Measurements from ENCODE around the gene AKR1C1. TPM values are rescaled to one million over a fixed set of nuclear protein-coding genes. Genes with fewer than 3 reads are reported as not detected.
"Not testable (repeated sequence)": the region's sequence is repeated elsewhere in the genome, so short reads cannot be mapped to it uniquely, and the experiment has no call there.

AKR1C1 gene
- polyA plus RNA-seq, 6 donors from 2014 or later = not detected

- H3K4me1 Mint-ChIP-seq; H3K4me3 Mint-ChIP-seq; DNase-seq; ATAC-seq (ENCODE audit: low read depth in 2 of 2); H3K9me3 Mint-ChIP-seq; H3K27ac Mint-ChIP-seq; H3K27me3 Mint-ChIP-seq; H3K36me3 Mint-ChIP-seq: not testable (repeated sequence)
These were observed 41.3 kb downstream of the AKR1C1 start for GRCh38 chr10:5004501-5004900.

- ATAC-seq (ENCODE audit: low read depth in 2 of 2); H3K36me3 Mint-ChIP-seq; H3K4me1 Mint-ChIP-seq; DNase-seq; H3K4me3 Mint-ChIP-seq; H3K27ac Mint-ChIP-seq; H3K9me3 Mint-ChIP-seq; H3K27me3 Mint-ChIP-seq: not testable (repeated sequence)
These were observed 45.8 kb downstream of the AKR1C1 start for GRCh38 chr10:5008857-5009548.

GRCh38 chr10:5010043-5010442 is 46.8 kb downstream of the AKR1C1 start:
- DNase-seq, H3K27me3 Mint-ChIP-seq: not testable (repeated sequence)

GRCh38 chr10:5011392-5011791 is 48.2 kb downstream of the AKR1C1 start:
- H3K27me3 Mint-ChIP-seq; H3K4me1 Mint-ChIP-seq; H3K4me3 Mint-ChIP-seq; ATAC-seq (ENCODE audit: low read depth in 2 of 2); H3K9me3 Mint-ChIP-seq; DNase-seq; H3K27ac Mint-ChIP-seq; H3K36me3 Mint-ChIP-seq: not testable (repeated sequence)

More at GRCh38 chr10:5010043-5010442, 46.8 kb downstream of the AKR1C1 start:
- H3K36me3 Mint-ChIP-seq; H3K27ac Mint-ChIP-seq; H3K4me3 Mint-ChIP-seq; H3K4me1 Mint-ChIP-seq; ATAC-seq (ENCODE audit: low read depth in 2 of 2); H3K9me3 Mint-ChIP-seq: not testable (repeated sequence)

- Mint-ChIP-seq H3K4me3 (no peak overlapping the region), H3K27ac (no peak overlapping the region), H3K27me3 (no peaks in the 10 kb centered on the region), H3K9me3 (no peaks in the 10 kb centered on the region), H3K4me1 (no peaks in the 10 kb centered on the region), H3K36me3 (no peaks in the 10 kb centered on the region)
- ATAC-seq (ENCODE audit: low read depth in 2 of 2) (no peak), DNase-seq (no peak)
These were observed 49.4 kb downstream of the AKR1C1 start for GRCh38 chr10:5012595-5012994.

GRCh38 chr10:5013385-5013784 is 50.2 kb downstream of the AKR1C1 start:
- H3K9me3 Mint-ChIP-seq = no peaks in the 10 kb centered on the region
- no peak overlapping the region for H3K27ac Mint-ChIP-seq
- ATAC-seq (ENCODE audit: low read depth in 2 of 2) (no peak), DNase-seq (no peak)
- no peaks in the 10 kb centered on the region for H3K27me3 Mint-ChIP-seq
- H3K36me3 Mint-ChIP-seq = no peaks in the 10 kb centered on the region
- no peak overlapping the region for H3K4me3 Mint-ChIP-seq
- H3K4me1 Mint-ChIP-seq = no peaks in the 10 kb centered on the region

- not testable (repeated sequence) for DNase-seq; H3K27me3 Mint-ChIP-seq; H3K27ac Mint-ChIP-seq; H3K36me3 Mint-ChIP-seq; H3K9me3 Mint-ChIP-seq; ATAC-seq (ENCODE audit: low read depth in 2 of 2); H3K4me3 Mint-ChIP-seq; H3K4me1 Mint-ChIP-seq
These were observed 51.1 kb downstream of the AKR1C1 start for GRCh38 chr10:5014200-5014910.

- DNase-seq = no peak
- Mint-ChIP-seq H3K36me3 (no peaks in the 10 kb centered on the region), H3K27ac (no peak overlapping the region), H3K4me3 (no peak overlapping the region), H3K4me1 (no peaks in the 10 kb centered on the region), H3K9me3 (no peaks in the 10 kb centered on the region), H3K27me3 (no peaks in the 10 kb centered on the region)
- ATAC-seq (ENCODE audit: low read depth in 2 of 2) = no peak
These were observed 51.7 kb downstream of the AKR1C1 start for GRCh38 chr10:5014936-5015335.

- H3K27ac Mint-ChIP-seq = no peak overlapping the region
- H3K27me3 Mint-ChIP-seq = no peaks in the 10 kb centered on the region
- no peaks in the 10 kb centered on the region for H3K9me3 Mint-ChIP-seq
- ATAC-seq (ENCODE audit: low read depth in 2 of 2) (no peak), DNase-seq (no peak)
- no peak overlapping the region for H3K4me3 Mint-ChIP-seq
- no peaks in the 10 kb centered on the region for H3K4me1 Mint-ChIP-seq
- H3K36me3 Mint-ChIP-seq = no peaks in the 10 kb centered on the region
These were observed 54.9 kb downstream of the AKR1C1 start for GRCh38 chr10:5018134-5018533.

- H3K27ac Mint-ChIP-seq; H3K27me3 Mint-ChIP-seq; H3K4me1 Mint-ChIP-seq; DNase-seq; H3K4me3 Mint-ChIP-seq; H3K36me3 Mint-ChIP-seq; ATAC-seq (ENCODE audit: low read depth in 2 of 2); H3K9me3 Mint-ChIP-seq: not testable (repeated sequence)
These were observed 55.6 kb downstream of the AKR1C1 start for GRCh38 chr10:5018671-5019277.

GRCh38 chr10:5019770-5020612 is 56.8 kb downstream of the AKR1C1 start:
- not testable (repeated sequence) for H3K9me3 Mint-ChIP-seq; H3K27ac Mint-ChIP-seq; H3K4me1 Mint-ChIP-seq; H3K27me3 Mint-ChIP-seq; H3K36me3 Mint-ChIP-seq; DNase-seq; ATAC-seq (ENCODE audit: low read depth in 2 of 2); H3K4me3 Mint-ChIP-seq

GRCh38 chr10:5021624-5022290 is 58.5 kb downstream of the AKR1C1 start:
- H3K36me3 Mint-ChIP-seq; ATAC-seq (ENCODE audit: low read depth in 2 of 2); DNase-seq; H3K9me3 Mint-ChIP-seq; H3K27me3 Mint-ChIP-seq; H3K4me3 Mint-ChIP-seq; H3K27ac Mint-ChIP-seq: not testable (repeated sequence)
- peaks cover 11 to 15% (median 14%) of the 10 kb centered on the region in 3 donors for H3K4me1 Mint-ChIP-seq

GRCh38 chr10:5023177-5023805 is 60.1 kb downstream of the AKR1C1 start:
- no peak overlapping the region for H3K27ac Mint-ChIP-seq
- peaks cover 0 to 12% (median 4%) of the 10 kb centered on the region in 7 donors for H3K9me3 Mint-ChIP-seq
- H3K36me3 Mint-ChIP-seq = no peaks in the 10 kb centered on the region
- ATAC-seq (ENCODE audit: low read depth in 2 of 2) = no peak
- DNase-seq = no peak
- H3K4me3 Mint-ChIP-seq = no peak overlapping the region
- H3K4me1 Mint-ChIP-seq = peaks cover 11 to 15% (median 14%) of the 10 kb centered on the region in 3 donors
- H3K27me3 Mint-ChIP-seq = no peaks in the 10 kb centered on the region
